Measurements from ENCODE around the gene NMUR1. TPM values are rescaled to one million over a fixed set of nuclear protein-coding genes. Genes with fewer than 3 reads are reported as not detected.

Gene NMUR1
- total and polyA plus RNA-seq, 2 experiments from 2014 or later: 0.29 to 0.59 TPM

DNA sequence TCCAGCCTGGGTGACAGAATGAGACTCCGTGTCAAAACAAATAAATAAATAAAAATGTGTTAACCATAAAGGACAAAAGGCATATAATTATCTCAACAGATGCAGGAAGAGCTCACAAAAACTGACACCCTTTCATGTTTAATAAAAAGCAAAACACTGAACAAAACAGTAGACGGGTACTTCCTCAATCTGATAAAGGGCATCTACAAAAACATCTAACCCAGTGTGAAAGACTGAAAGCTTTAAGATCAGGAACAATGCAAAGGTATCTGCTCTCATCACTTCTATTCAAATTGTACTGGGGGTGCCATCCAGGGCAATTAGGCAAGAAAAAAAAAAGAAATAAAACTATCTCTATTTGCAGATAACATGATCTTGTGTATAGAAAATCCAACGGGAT lies 54.3 kb downstream of the NMUR1 start:
- Histone ChIP-seq H4K20me1 (replicated peaks; ENCODE audit: insufficient read depth) (no peaks in the 10 kb centered on the region), H3K27me3 (ENCODE audit: insufficient read depth) (no peaks in the 10 kb centered on the region), H3K9me2 (ENCODE audit: insufficient read depth) (no peaks in the 10 kb centered on the region), H3F3A (replicated peaks; ENCODE audit: low read depth) (no peaks in the 10 kb centered on the region), H3K36me3 (ENCODE audit: insufficient read depth) (no peaks in the 10 kb centered on the region), H3K4me3 (no peak overlapping the region), H3K4me1 (ENCODE audit: insufficient read depth) (no peaks in the 10 kb centered on the region), H3K27ac (ENCODE audit: low read depth) (no peak overlapping the region), H3K4me2 (no peak overlapping the region), H3K79me2 (replicated peaks; ENCODE audit: insufficient read depth) (no peaks in the 10 kb centered on the region), H2AFZ (no peak overlapping the region)
- Mint-ChIP-seq H3K27ac (no peak overlapping the region), H3K4me3 (no peak overlapping the region), H3K4me1 (peaks cover 3% of the 10 kb centered on the region; the same call in 1 of the 3 replicates), H3K9me3 (no peaks in the 10 kb centered on the region), H3K27me3 (ENCODE audit: insufficient read depth, low read depth, poor library complexity) (peaks cover 7% of the 10 kb centered on the region), H3K36me3 (ENCODE audit: low read depth) (no peaks in the 10 kb centered on the region)
- DNase-seq (ENCODE audit: low spot score) (no peak), ATAC-seq (no peak)
- TF ChIP-seq JUNB (IDR thresholded peaks at IDR 0.05; ENCODE audit: unreplicated experiment) (no peak), CTCF (conservative IDR thresholded peaks at IDR 0.05; ENCODE audit: low read depth in 2 of 2) (no peak), ZNF114 (CRISPR knock-in tag; IDR thresholded peaks at IDR 0.05) (no peak), STAT1 (IDR thresholded peaks at IDR 0.05; ENCODE audit: unreplicated experiment) (no peak), CREB1 (CRISPR knock-in tag; IDR thresholded peaks at IDR 0.05; ENCODE audit: low read depth) (no peak), POLR2AphosphoS5 (IDR thresholded peaks at IDR 0.05; ENCODE audit: low read depth) (no peak), EZH2 (IDR thresholded peaks at IDR 0.05; ENCODE audit: low read depth, unreplicated experiment) (no peak), EZH2phosphoT487 (IDR thresholded peaks at IDR 0.05; ENCODE audit: unreplicated experiment) (no peak), ZNF331 (CRISPR knock-in tag; IDR thresholded peaks at IDR 0.05; ENCODE audit: low read depth) (no peak), NANOG (IDR thresholded peaks at IDR 0.05; ENCODE audit: borderline replicate concordance) (no peak), REST (IDR thresholded peaks at IDR 0.05; ENCODE audit: unreplicated experiment) (no peak)
- TF ChIP-seq, protein P1, sequence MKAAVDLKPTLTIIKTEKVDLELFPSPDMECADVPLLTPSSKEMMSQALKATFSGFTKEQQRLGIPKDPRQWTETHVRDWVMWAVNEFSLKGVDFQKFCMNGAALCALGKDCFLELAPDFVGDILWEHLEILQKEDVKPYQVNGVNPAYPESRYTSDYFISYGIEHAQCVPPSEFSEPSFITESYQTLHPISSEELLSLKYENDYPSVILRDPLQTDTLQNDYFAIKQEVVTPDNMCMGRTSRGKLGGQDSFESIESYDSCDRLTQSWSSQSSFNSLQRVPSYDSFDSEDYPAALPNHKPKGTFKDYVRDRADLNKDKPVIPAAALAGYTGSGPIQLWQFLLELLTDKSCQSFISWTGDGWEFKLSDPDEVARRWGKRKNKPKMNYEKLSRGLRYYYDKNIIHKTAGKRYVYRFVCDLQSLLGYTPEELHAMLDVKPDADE (IDR thresholded peaks at IDR 0.05): no peak
- TF ChIP-seq, protein P2, sequence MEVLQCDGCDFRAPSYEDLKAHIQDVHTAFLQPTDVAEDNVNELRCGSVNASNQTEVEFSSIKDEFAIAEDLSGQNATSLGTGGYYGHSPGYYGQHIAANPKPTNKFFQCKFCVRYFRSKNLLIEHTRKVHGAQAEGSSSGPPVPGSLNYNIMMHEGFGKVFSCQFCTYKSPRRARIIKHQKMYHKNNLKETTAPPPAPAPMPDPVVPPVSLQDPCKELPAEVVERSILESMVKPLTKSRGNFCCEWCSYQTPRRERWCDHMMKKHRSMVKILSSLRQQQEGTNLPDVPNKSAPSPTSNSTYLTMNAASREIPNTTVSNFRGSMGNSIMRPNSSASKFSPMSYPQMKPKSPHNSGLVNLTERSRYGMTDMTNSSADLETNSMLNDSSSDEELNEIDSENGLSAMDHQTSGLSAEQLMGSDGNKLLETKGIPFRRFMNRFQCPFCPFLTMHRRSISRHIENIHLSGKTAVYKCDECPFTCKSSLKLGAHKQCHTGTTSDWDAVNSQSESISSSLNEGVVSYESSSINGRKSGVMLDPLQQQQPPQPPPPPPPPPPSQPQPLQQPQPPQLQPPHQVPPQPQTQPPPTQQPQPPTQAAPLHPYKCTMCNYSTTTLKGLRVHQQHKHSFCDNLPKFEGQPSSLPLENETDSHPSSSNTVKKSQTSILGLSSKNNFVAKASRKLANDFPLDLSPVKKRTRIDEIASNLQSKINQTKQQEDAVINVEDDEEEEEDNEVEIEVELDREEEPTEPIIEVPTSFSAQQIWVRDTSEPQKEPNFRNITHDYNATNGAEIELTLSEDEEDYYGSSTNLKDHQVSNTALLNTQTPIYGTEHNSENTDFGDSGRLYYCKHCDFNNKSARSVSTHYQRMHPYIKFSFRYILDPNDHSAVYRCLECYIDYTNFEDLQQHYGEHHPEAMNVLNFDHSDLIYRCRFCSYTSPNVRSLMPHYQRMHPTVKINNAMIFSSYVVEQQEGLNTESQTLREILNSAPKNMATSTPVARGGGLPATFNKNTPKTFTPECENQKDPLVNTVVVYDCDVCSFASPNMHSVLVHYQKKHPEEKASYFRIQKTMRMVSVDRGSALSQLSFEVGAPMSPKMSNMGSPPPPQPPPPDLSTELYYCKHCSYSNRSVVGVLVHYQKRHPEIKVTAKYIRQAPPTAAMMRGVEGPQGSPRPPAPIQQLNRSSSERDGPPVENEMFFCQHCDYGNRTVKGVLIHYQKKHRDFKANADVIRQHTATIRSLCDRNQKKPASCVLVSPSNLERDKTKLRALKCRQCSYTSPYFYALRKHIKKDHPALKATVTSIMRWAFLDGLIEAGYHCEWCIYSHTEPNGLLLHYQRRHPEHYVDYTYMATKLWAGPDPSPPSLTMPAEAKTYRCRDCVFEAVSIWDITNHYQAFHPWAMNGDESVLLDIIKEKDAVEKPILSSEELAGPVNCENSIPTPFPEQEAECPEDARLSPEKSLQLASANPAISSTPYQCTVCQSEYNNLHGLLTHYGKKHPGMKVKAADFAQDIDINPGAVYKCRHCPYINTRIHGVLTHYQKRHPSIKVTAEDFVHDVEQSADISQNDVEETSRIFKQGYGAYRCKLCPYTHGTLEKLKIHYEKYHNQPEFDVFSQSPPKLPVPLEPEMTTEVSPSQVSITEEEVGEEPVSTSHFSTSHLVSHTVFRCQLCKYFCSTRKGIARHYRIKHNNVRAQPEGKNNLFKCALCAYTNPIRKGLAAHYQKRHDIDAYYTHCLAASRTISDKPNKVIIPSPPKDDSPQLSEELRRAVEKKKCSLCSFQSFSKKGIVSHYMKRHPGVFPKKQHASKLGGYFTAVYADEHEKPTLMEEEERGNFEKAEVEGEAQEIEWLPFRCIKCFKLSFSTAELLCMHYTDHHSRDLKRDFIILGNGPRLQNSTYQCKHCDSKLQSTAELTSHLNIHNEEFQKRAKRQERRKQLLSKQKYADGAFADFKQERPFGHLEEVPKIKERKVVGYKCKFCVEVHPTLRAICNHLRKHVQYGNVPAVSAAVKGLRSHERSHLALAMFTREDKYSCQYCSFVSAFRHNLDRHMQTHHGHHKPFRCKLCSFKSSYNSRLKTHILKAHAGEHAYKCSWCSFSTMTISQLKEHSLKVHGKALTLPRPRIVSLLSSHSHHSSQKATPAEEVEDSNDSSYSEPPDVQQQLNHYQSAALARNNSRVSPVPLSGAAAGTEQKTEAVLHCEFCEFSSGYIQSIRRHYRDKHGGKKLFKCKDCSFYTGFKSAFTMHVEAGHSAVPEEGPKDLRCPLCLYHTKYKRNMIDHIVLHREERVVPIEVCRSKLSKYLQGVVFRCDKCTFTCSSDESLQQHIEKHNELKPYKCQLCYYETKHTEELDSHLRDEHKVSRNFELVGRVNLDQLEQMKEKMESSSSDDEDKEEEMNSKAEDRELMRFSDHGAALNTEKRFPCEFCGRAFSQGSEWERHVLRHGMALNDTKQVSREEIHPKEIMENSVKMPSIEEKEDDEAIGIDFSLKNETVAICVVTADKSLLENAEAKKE (CRISPR knock-in tag; IDR thresholded peaks at IDR 0.05): no peak
